SJSA1 (cell line): ENCODE data around the gene CHSY1. TPM values are rescaled to one million over a fixed set of nuclear protein-coding genes. Genes with fewer than 3 reads are reported as not detected.
"Not testable (repeated sequence)": the region's sequence is repeated elsewhere in the genome, so short reads cannot be mapped to it uniquely, and the experiment has no call there.

ENCODE experiments used
- DNase-seq, 2 experiments: peaks; one replicate each; pipeline ENCODE4 v3.0.0-alpha.2; 2015 to 2020; ENCODE audit warnings: low spot score in 2 of 2, low read depth in 1 of 2
- H3K27ac ChIP-seq: fragments of 250-450 bp; sonication (Bioruptor Pico); 2 replicates; pipeline ENCODE4 v1.5.1; 2020; ENCODE audit warnings: mild to moderate bottlenecking, moderate library complexity
- H3K27me3 ChIP-seq: fragments of 250-450 bp; sonication (Bioruptor Pico); replicated peaks from 2 replicates; pipeline ENCODE4 v1.5.1; 2020; ENCODE audit warnings: mild to moderate bottlenecking, moderate library complexity
- H3K36me3 ChIP-seq: fragments of 250-450 bp; sonication (Bioruptor Pico); 2 replicates; pipeline ENCODE4 v1.5.1; 2020; ENCODE audit warnings: mild to moderate bottlenecking
- H3K4me1 ChIP-seq: fragments of 250-450 bp; sonication (Bioruptor Pico); replicated peaks from 2 replicates; pipeline ENCODE4 v1.6.1; 2021; ENCODE audit warnings: mild to moderate bottlenecking
- H3K4me3 ChIP-seq: fragments of 250-450 bp; sonication (Bioruptor Pico); 2 replicates; pipeline ENCODE4 v1.5.1; 2020; ENCODE audit warnings: mild to moderate bottlenecking
- H3K9me3 ChIP-seq: fragments of 250-450 bp; sonication (Bioruptor Pico); replicated peaks from 2 replicates; pipeline ENCODE4 v1.5.1; 2020; ENCODE audit warnings: mild to moderate bottlenecking
- total RNA-seq: library from RNA; depleted of rRNA; stranded (reverse); fragments of >200 nt; shearing (Covaris generic); gene quantifications from 2 replicates; pipeline ENCODE4 v1.2.3, GENCODE V29; 2014

Gene CHSY1
- total RNA-seq, 1 experiment from 2014 or later = 62.8 TPM

- no peak for DNase-seq
- Histone ChIP-seq H3K27me3 (no peaks in the 10 kb centered on the region), H3K36me3 (peaks cover 48% of the 10 kb centered on the region), H3K4me3 (no peak overlapping the region), H3K27ac (no peak overlapping the region), H3K9me3 (no peaks in the 10 kb centered on the region), H3K4me1 (peaks cover 16% of the 10 kb centered on the region)
These were observed 31.8 kb downstream of the CHSY1 start for GRCh38 chr15:101220060-101220459.

- H3K4me3 ChIP-seq = no peak overlapping the region
- no peaks in the 10 kb centered on the region for H3K9me3 ChIP-seq
- peaks cover 16% of the 10 kb centered on the region for H3K4me1 ChIP-seq
- H3K36me3 ChIP-seq = peaks cover 43% of the 10 kb centered on the region
- no peak overlapping the region for H3K27ac ChIP-seq
- no peak for DNase-seq
- no peaks in the 10 kb centered on the region for H3K27me3 ChIP-seq
These were observed 32.4 kb downstream of the CHSY1 start for GRCh38 chr15:101219441-101219840.

- Histone ChIP-seq H3K27ac (no peak overlapping the region), H3K9me3 (no peaks in the 10 kb centered on the region), H3K4me3 (no peak overlapping the region), H3K4me1 (peaks cover 16% of the 10 kb centered on the region), H3K36me3 (peaks cover 41% of the 10 kb centered on the region), H3K27me3 (no peaks in the 10 kb centered on the region)
- no peak for DNase-seq
These were observed 34.4 kb downstream of the CHSY1 start for GRCh38 chr15:101217446-101217845.

- Histone ChIP-seq H3K27me3 (no peaks in the 10 kb centered on the region), H3K9me3 (no peaks in the 10 kb centered on the region), H3K4me1 (peaks cover 13% of the 10 kb centered on the region), H3K27ac (no peak overlapping the region), H3K4me3 (no peak overlapping the region), H3K36me3 (peaks cover 36% of the 10 kb centered on the region)
- no peak for DNase-seq
These were observed 35.7 kb downstream of the CHSY1 start for GRCh38 chr15:101216100-101216499.

- Histone ChIP-seq H3K27me3 (no peaks in the 10 kb centered on the region), H3K9me3 (no peaks in the 10 kb centered on the region), H3K36me3 (peaks cover 33% of the 10 kb centered on the region), H3K4me1 (peaks cover 13% of the 10 kb centered on the region), H3K4me3 (no peak overlapping the region), H3K27ac (no peak overlapping the region)
- no peak for DNase-seq
These were observed 36.2 kb downstream of the CHSY1 start for GRCh38 chr15:101215681-101216080.

- H3K27ac ChIP-seq, H3K4me1 ChIP-seq, DNase-seq, H3K27me3 ChIP-seq, H3K9me3 ChIP-seq, H3K4me3 ChIP-seq: not testable (repeated sequence)
- peaks cover 31% of the 10 kb centered on the region for H3K36me3 ChIP-seq
These were observed 37.3 kb downstream of the CHSY1 start for GRCh38 chr15:101214435-101215097.

GRCh38 chr15:101213570-101213969 is 38.3 kb downstream of the CHSY1 start:
- Histone ChIP-seq H3K4me3 (no peak overlapping the region), H3K4me1 (no peaks in the 10 kb centered on the region), H3K27me3 (no peaks in the 10 kb centered on the region), H3K27ac (no peak overlapping the region), H3K36me3 (peaks cover 21% of the 10 kb centered on the region), H3K9me3 (no peaks in the 10 kb centered on the region)
- no peak for DNase-seq

- no peaks in the 10 kb centered on the region for H3K9me3 ChIP-seq
- H3K4me3 ChIP-seq = no peak overlapping the region
- H3K4me1 ChIP-seq = no peaks in the 10 kb centered on the region
- DNase-seq = no peak
- H3K27me3 ChIP-seq = no peaks in the 10 kb centered on the region
- peaks cover 21% of the 10 kb centered on the region for H3K36me3 ChIP-seq
- no peak overlapping the region for H3K27ac ChIP-seq
These were observed 38.7 kb downstream of the CHSY1 start for GRCh38 chr15:101213147-101213546.

- Histone ChIP-seq H3K4me3 (no peak overlapping the region), H3K9me3 (no peaks in the 10 kb centered on the region), H3K27me3 (no peaks in the 10 kb centered on the region), H3K4me1 (peaks cover 7% of the 10 kb centered on the region), H3K27ac (no peak overlapping the region), H3K36me3 (peaks cover 16% of the 10 kb centered on the region; the same call in 1 of the 2 replicates)
- no peak for DNase-seq
These were observed 40.0 kb downstream of the CHSY1 start for GRCh38 chr15:101211897-101212296.

GRCh38 chr15:101210466-101210865 is 41.4 kb downstream of the CHSY1 start:
- DNase-seq = no peak
- H3K4me3 ChIP-seq = no peak overlapping the region
- H3K36me3 ChIP-seq = peaks cover 6% of the 10 kb centered on the region; the same call in 1 of the 2 replicates
- H3K9me3 ChIP-seq = no peaks in the 10 kb centered on the region
- no peak overlapping the region for H3K27ac ChIP-seq
- peaks cover 20% of the 10 kb centered on the region for H3K4me1 ChIP-seq
- H3K27me3 ChIP-seq = no peaks in the 10 kb centered on the region

- DNase-seq = no peak
- H3K4me1 ChIP-seq = peaks cover 24% of the 10 kb centered on the region
- no peaks in the 10 kb centered on the region for H3K27me3 ChIP-seq
- H3K27ac ChIP-seq = no peak overlapping the region
- no peaks in the 10 kb centered on the region for H3K9me3 ChIP-seq
- H3K4me3 ChIP-seq = no peak overlapping the region
- H3K36me3 ChIP-seq = peaks cover 5% of the 10 kb centered on the region; the same call in 1 of the 2 replicates
These were observed 41.8 kb downstream of the CHSY1 start for GRCh38 chr15:101210058-101210457.

GRCh38 chr15:101209285-101209845 is 42.5 kb downstream of the CHSY1 start:
- Histone ChIP-seq H3K4me1 (peaks cover 24% of the 10 kb centered on the region), H3K4me3 (no peak overlapping the region), H3K27me3 (no peaks in the 10 kb centered on the region), H3K9me3 (no peaks in the 10 kb centered on the region), H3K36me3 (peaks cover 5% of the 10 kb centered on the region; the same call in 1 of the 2 replicates), H3K27ac (no peak overlapping the region)
- DNase-seq = no peak

GRCh38 chr15:101207867-101208288 is 44.0 kb downstream of the CHSY1 start:
- Histone ChIP-seq H3K4me1 (peaks cover 32% of the 10 kb centered on the region), H3K9me3 (no peaks in the 10 kb centered on the region), H3K36me3 (no peaks in the 10 kb centered on the region), H3K27ac (no peak overlapping the region), H3K4me3 (no peak overlapping the region), H3K27me3 (no peaks in the 10 kb centered on the region)
- DNase-seq = no peak

GRCh38 chr15:101206176-101206591 is 45.7 kb downstream of the CHSY1 start:
- H3K27me3 ChIP-seq = no peaks in the 10 kb centered on the region
- peak overlapping the region; percentile 54 for H3K27ac ChIP-seq
- H3K9me3 ChIP-seq = no peaks in the 10 kb centered on the region
- H3K4me3 ChIP-seq = no peak overlapping the region
- peaks cover 42% of the 10 kb centered on the region for H3K4me1 ChIP-seq
- DNase-seq = peak; percentile 70 to 75
- H3K36me3 ChIP-seq = no peaks in the 10 kb centered on the region
